ENCODE data around the gene RRM2.

Gene RRM2

DNA sequence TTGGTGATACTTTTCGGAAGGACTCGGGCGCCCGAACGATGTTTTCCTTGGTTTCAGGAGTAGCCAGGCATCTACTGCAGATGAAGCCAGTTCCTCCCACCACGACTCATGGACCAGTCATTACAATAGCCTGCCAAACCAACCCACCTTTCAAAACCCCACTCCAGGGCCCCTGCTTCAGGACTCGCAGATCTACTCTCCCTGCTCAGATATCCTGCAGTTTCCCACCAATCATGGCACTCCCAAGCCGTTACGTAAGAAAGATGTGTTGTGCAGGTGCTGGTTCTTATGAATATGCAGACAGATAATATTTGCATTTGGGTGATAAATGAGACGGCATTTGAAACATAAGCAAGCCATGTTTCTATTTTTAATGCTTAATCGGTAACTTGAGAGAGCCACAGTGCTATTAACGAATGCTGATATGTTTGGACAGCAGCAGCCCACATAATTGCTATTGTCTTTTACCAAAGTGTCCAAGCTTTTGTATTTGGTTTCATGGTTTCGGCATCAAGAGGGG, 38.8 kb upstream of the RRM2 start:
- no peak for DNase-seq (ENCODE audit: low read depth)
- TF ChIP-seq, protein P1, sequence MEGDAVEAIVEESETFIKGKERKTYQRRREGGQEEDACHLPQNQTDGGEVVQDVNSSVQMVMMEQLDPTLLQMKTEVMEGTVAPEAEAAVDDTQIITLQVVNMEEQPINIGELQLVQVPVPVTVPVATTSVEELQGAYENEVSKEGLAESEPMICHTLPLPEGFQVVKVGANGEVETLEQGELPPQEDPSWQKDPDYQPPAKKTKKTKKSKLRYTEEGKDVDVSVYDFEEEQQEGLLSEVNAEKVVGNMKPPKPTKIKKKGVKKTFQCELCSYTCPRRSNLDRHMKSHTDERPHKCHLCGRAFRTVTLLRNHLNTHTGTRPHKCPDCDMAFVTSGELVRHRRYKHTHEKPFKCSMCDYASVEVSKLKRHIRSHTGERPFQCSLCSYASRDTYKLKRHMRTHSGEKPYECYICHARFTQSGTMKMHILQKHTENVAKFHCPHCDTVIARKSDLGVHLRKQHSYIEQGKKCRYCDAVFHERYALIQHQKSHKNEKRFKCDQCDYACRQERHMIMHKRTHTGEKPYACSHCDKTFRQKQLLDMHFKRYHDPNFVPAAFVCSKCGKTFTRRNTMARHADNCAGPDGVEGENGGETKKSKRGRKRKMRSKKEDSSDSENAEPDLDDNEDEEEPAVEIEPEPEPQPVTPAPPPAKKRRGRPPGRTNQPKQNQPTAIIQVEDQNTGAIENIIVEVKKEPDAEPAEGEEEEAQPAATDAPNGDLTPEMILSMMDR (conservative IDR thresholded peaks at IDR 0.05; ENCODE audit: low read length) = no peak

DNA sequence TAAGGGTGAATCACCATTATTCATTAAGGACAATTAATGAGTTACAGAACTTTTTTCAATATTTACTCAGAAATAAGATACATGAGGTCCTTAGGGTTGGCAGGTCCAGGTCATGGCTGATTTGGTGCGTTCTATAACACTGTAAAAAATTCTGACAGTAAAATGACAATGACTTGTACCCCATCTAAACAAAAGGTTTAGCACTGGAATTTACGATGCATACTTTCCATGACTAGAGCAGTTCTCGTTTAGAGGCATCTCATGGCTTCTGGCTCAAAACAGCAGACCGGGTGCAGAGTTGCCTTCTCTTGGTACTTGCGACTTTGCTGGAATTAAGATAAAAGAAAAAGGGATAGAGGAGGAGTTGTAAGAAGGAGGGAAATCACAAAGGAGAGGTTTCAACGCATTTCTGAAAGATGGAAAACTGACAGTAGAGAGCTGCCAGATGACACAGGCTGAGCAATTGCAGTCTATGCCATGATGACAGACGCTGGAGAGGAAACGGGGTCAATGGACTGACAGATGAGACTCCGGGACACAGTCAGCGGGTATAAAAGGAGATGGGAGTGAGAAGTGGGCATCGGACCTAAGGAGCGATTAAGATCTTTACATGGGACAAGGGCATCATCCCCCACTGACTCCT, 38.2 kb upstream of the RRM2 start:
- DNase-seq (ENCODE audit: low read depth) = no peak
- TF ChIP-seq, protein P1 (conservative IDR thresholded peaks at IDR 0.05; ENCODE audit: low read length) = no peak
- no peak overlapping the region for H3K4me3 ChIP-seq (ENCODE audit: low read length)

More for the DNA sequence above, 38.8 kb upstream of the RRM2 start:
- no peak overlapping the region for H3K4me3 ChIP-seq (ENCODE audit: low read length)

DNA sequence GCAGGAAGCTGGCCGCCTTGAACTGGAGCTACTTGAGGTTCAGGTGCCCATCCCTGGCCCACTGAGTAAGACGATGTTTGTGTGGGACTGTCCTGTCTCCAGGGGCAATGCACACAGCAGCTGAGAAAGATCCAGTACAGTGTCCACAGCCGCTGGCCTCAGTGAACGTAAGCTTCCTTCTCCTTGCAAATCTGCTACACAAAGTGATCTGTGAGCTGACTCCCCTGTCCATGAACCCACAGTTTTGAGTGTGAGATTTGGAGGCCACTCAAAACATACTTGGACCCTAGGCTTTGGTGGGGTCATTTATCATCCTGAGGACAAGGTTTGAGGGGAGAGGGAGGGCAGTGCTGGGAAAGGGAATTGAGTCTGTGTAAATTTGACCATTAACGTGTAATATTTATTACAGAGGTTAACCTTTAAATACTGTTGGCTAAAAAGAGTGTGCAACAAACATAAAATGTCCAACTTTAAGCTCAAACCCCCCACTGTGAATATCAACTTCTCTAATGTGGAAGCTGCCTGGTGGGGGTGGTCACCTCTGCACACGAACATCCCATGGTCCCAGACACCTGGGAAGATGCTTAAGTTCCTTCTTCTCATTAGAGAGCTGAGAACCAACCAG, 37.4 kb upstream of the RRM2 start:
- DNase-seq (ENCODE audit: low read depth) = no peak
- no peak overlapping the region for H3K4me3 ChIP-seq (ENCODE audit: low read length)
- TF ChIP-seq, protein P1 (conservative IDR thresholded peaks at IDR 0.05; ENCODE audit: low read length) = no peak

DNA sequence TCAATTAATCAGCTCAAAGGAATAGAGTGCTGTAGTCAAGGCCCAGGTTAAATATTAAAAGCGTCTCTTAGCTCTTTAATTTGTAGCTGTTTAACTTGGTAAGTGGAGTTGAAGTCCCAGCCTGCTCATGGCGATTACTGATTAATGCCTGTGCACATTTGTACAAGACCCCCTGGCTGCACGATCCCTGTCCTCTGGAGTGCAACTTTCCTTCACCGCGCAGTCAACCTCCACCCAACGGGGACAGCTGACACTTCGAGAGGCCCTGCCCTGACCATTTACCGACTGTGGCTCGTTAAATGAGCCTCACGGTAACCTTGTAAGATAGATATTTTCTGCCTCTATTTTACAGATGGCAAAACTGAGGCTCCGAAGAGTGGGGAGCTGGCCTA, 36.9 kb upstream of the RRM2 start:
- DNase-seq (ENCODE audit: low read depth) = no peak
- TF ChIP-seq, protein P1 (conservative IDR thresholded peaks at IDR 0.05; ENCODE audit: low read length) = no peak
- H3K4me3 ChIP-seq (ENCODE audit: low read length) = no peak overlapping the region

DNA sequence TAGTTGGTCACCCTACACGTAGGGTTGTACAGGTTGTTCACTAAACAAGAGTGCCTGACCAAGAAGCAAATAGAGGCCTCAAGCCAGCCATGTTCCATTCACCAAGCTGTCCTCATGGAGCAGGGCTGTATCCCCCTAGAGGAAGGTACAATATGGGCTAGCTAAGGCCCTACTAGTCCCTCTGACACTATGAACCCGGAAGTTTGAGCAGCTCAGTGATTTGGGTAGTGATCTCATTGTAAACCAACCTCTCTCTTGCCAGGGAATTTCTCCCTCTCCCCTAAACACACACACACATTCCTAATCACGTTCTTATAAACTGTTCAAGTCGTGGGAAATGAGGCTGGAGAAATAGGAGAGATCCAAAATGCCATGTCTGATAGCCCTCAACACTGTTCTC, 35.6 kb upstream of the RRM2 start:
- TF ChIP-seq, protein P1 (conservative IDR thresholded peaks at IDR 0.05; ENCODE audit: low read length) = no peak
- DNase-seq (ENCODE audit: low read depth) = no peak
- H3K4me3 ChIP-seq (ENCODE audit: low read length) = no peak overlapping the region

DNA sequence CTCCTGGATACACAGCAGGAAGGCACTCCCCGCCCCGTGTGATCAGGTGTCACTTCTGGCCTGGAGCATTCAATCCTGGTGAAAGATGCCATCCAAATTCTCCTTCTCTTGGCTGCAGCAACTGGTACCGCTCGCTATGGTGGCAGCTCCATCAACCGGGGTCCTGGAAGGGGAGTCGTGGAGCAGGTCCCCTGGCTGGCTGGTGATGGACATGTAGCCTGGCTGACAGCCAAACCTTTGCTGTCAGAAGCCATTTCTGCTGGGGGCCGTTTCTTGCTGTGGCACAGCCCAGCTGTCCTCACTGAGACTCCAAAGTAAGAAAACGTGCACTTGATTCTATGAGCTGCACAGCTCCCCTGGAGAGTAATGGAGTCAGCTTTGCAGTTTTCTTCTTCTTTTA, 35.2 kb upstream of the RRM2 start:
- TF ChIP-seq, protein P1 (conservative IDR thresholded peaks at IDR 0.05; ENCODE audit: low read length) = no peak
- no peak overlapping the region for H3K4me3 ChIP-seq (ENCODE audit: low read length)
- no peak for DNase-seq (ENCODE audit: low read depth)
